Sigmoid colon (tissue), 7 donors: ENCODE results near the gene SIGLEC1. TPM values are rescaled to one million over a fixed set of nuclear protein-coding genes. Genes with fewer than 3 reads are reported as not detected.

Experiments
- DNase-seq: peaks from one replicate; pipeline ENCODE4 v3.0.0-alpha.2; 2019
- H3K27ac ChIP-seq, 4 donors: fragments of 200-600 bp; sonication (generic); one replicate each; pipeline ENCODE4 v1.5.1; 2016 to 2019; ENCODE audit warnings: mild to moderate bottlenecking in 1 of 4
- H3K27me3 ChIP-seq, 3 donors: fragments of 200-600 bp; sonication (generic); one replicate each; pipeline ENCODE4 v1.5.1; 2019; ENCODE audit warnings: mild to moderate bottlenecking in 1 of 3
- H3K36me3 ChIP-seq, 4 donors: fragments of 200-600 bp; sonication (generic); one replicate each; pipeline ENCODE4 v1.5.1; 2016 to 2019
- H3K4me1 ChIP-seq, 4 donors: fragments of 200-600 bp; sonication (generic); one replicate each; pipeline ENCODE4 v1.5.1; 2017 to 2019
- H3K4me3 ChIP-seq, 4 donors: fragments of 200-600 bp; sonication (generic); one replicate each; pipeline ENCODE4 v1.5.1; 2017 to 2019; ENCODE audit warnings: mild to moderate bottlenecking in 2 of 4, moderate library complexity in 1 of 4
- H3K9me3 ChIP-seq, 4 donors: fragments of 200-600 bp in 3 of 4; sonication (generic) in 3 of 4; one replicate each; pipeline versions ENCODE4 v1.5.1 to v1.6.1; 2013 to 2019
- CTCF ChIP-seq, 4 experiments: fragments of 450-650 bp in 3 of 4; fragments of 200-600 bp in 1 of 4; IDR thresholded peaks; one replicate each; pipeline ENCODE4 v1.5.1; 2016 to 2019; ENCODE audit warnings: antibody characterized with exemption in 4 of 4, mild to moderate bottlenecking in 3 of 4, moderate library complexity in 2 of 4
- EP300 ChIP-seq, 4 donors: sonication (generic); formaldehyde crosslinking; IDR thresholded peaks; one replicate each; pipeline ENCODE4 v1.6.1; 2017; ENCODE audit warnings: antibody characterized with exemption in 4 of 4
- POLR2A ChIP-seq, 2 donors: fragments of 450-650 bp; IDR thresholded peaks; one replicate each; pipeline ENCODE4 v1.6.1; 2016; ENCODE audit warnings: antibody characterized with exemption in 2 of 2, mild to moderate bottlenecking in 2 of 2, moderate library complexity in 2 of 2
- POLR2AphosphoS5 ChIP-seq, 4 donors: sonication (generic); formaldehyde crosslinking; IDR thresholded peaks; one replicate each; pipeline ENCODE4 v1.6.1; 2017; ENCODE audit warnings: antibody characterized with exemption in 4 of 4
- WGBS, 2 donors: extraction: QIAGEN DNeasy Blood & Tissue Kit; methylation state at CpG; one replicate each; pipeline ENCODE4 v1.1.7; 2013; 5-methylcytosine and 5-hydroxymethylcytosine counted together
- intact Hi-C: fragments of 100-400 bp; cut with DNase I; formaldehyde crosslinking; loops from one replicate; pipeline ENCODE4 v1.15.1; 2023
- polyA plus RNA-seq, 3 donors: library from polyadenylated mRNA; stranded (reverse); fragments of 200-250 nt; gene quantifications; one replicate each; pipeline ENCODE4 v1.2.3, GENCODE V29; 2013
- total RNA-seq, 4 donors: library from RNA; depleted of rRNA; stranded (reverse); fragments of >200 nt; gene quantifications; one replicate each; pipeline ENCODE4 v1.1.0, GENCODE V29; 2016
- donor health status: healthy with polysubstance abuse.
- donor health status: Bipolar disorder and iron deficiency.
- donor health status: healthy.

Gene SIGLEC1
- total and polyA plus RNA-seq, 7 donors, result 2.4 to 17.1 (median 9.9) TPM

DNA sequence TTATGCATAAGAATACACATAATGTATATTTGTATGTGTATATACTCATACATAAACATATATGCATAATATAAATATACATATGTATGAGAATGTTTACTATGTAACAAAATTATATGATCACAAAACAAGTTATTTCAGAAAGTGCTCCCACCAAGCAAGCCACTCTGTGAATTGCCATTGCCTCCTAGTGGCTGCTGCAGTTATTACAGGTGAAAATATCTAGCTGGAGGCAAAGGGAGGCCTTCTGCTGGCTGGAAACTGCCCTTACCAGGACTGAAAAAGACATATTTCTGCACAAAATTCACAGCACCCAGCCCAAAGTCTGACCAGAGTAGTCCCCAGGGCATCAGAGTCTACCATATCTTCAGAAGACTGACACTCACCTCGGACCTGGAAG is 16.2 kb downstream of the SIGLEC1 start:
- Histone ChIP-seq H3K9me3 (peaks cover 0 to 6% (median 1%) of the 10 kb centered on the region in 4 donors), H3K4me3 (no peak overlapping the region), H3K27ac (no peak overlapping the region), H3K27me3 (no peaks in the 10 kb centered on the region), H3K36me3 (no peaks in the 10 kb centered on the region), H3K4me1 (no peaks in the 10 kb centered on the region)
- TF ChIP-seq POLR2A (IDR thresholded peaks at IDR 0.05), result no peak
- TF ChIP-seq EP300 (IDR thresholded peaks at IDR 0.05), result no peak
- peak in 2 of 4 experiments; percentile 10 to 18 for TF ChIP-seq CTCF (IDR thresholded peaks at IDR 0.05)
- no peak for TF ChIP-seq POLR2AphosphoS5 (IDR thresholded peaks at IDR 0.05)
- WGBS, 2 donors, result 84 to 91% methylated on average over 1 of the region's 1 CpG
- intact Hi-C loops, result no loop called here
- no peak for DNase-seq

DNA sequence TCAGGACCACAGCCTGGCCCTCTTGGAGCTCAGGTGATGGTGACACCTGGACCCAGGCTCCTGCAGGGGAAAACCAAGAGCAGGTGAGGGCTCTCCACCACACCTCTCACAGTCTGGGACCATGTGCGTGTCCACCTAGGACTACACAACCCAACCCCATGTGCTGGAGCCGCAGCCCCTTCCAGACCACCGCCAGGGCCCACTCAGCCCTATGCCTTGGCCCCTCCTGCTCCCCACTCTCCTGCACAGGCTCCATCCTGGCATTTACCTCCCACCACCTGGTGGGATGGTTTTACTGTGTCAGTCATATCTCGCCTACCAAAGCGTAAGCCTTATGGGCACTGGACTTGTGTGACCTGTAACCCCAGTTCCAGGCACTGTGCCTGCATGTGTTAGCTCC is 17.5 kb downstream of the SIGLEC1 start:
- intact Hi-C loops, result no loop called here
- no peak for DNase-seq
- Histone ChIP-seq H3K27ac (no peak overlapping the region), H3K27me3 (no peaks in the 10 kb centered on the region), H3K9me3 (peaks cover 0 to 6% (median 1%) of the 10 kb centered on the region in 4 donors), H3K4me1 (no peaks in the 10 kb centered on the region), H3K4me3 (no peak overlapping the region), H3K36me3 (no peaks in the 10 kb centered on the region)
- WGBS, 2 donors, result 95 to 96% methylated on average over 5 of the region's 5 CpGs
- TF ChIP-seq POLR2AphosphoS5 (IDR thresholded peaks at IDR 0.05), result no peak
- TF ChIP-seq EP300 (IDR thresholded peaks at IDR 0.05), result no peak
- TF ChIP-seq CTCF (IDR thresholded peaks at IDR 0.05), result no peak
- TF ChIP-seq POLR2A (IDR thresholded peaks at IDR 0.05), result no peak

DNA sequence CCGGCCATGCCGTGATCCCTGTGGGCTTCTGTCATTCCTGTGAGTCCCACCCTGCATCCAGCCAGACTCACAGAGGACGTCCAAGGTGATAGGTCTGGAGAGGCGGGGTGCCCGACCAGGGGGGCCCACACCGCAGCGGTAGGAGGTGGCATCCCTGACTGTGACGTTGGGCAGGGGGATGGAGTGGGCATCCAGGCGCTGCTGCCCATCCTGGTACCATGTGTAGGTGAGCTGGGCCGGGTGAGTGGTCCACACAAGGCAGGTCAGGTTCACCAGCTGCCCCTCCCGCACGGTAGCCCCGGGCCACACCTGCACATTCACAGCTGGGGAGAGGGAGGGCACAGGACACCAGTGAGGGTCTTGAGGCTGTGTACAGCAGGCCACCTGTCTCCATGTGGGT is 19.0 kb downstream of the SIGLEC1 start:
- 88 to 90% methylated on average over 13 of the region's 13 CpGs for WGBS, 2 donors
- TF ChIP-seq EP300 (IDR thresholded peaks at IDR 0.05) (no peak), CTCF (IDR thresholded peaks at IDR 0.05) (no peak), POLR2A (IDR thresholded peaks at IDR 0.05) (no peak), POLR2AphosphoS5 (IDR thresholded peaks at IDR 0.05) (no peak)
- H3K9me3 ChIP-seq, result peaks cover 0 to 6% (median 1%) of the 10 kb centered on the region in 4 donors
- no peak overlapping the region for H3K27ac ChIP-seq
- H3K4me3 ChIP-seq, result no peak overlapping the region
- no peak for DNase-seq
- H3K4me1 ChIP-seq, result peaks cover 0 to under 1% (median 0%) of the 10 kb centered on the region in 4 donors
- intact Hi-C loops, result no loop called here
- no peaks in the 10 kb centered on the region for H3K36me3 ChIP-seq
- no peaks in the 10 kb centered on the region for H3K27me3 ChIP-seq

GRCh38 chr20:3692706-3693294 is 19.6 kb downstream of the SIGLEC1 start:
- 86 to 92% methylated on average over 23 of the region's 23 CpGs for WGBS, 2 donors
- Histone ChIP-seq H3K27me3 (no peaks in the 10 kb centered on the region), H3K36me3 (no peaks in the 10 kb centered on the region), H3K4me1 (peaks cover 0 to 6% (median 1%) of the 10 kb centered on the region in 4 donors), H3K4me3 (no peak overlapping the region), H3K27ac (no peak overlapping the region), H3K9me3 (peaks cover 0 to 6% (median 1%) of the 10 kb centered on the region in 4 donors)
- intact Hi-C loops, result no loop called here
- TF ChIP-seq POLR2A (IDR thresholded peaks at IDR 0.05) (no peak), EP300 (IDR thresholded peaks at IDR 0.05) (no peak)
- DNase-seq, result no peak

- WGBS, 2 donors, result 81 to 84% methylated on average over 9 of the region's 9 CpGs
- no peak for TF ChIP-seq POLR2AphosphoS5 (IDR thresholded peaks at IDR 0.05)
- no peak for TF ChIP-seq POLR2A (IDR thresholded peaks at IDR 0.05)
- TF ChIP-seq CTCF (IDR thresholded peaks at IDR 0.05), result no peak
- no peak for TF ChIP-seq EP300 (IDR thresholded peaks at IDR 0.05)
- no peak for DNase-seq
- Histone ChIP-seq H3K4me1 (peaks cover 0 to 15% (median 10%) of the 10 kb centered on the region in 4 donors), H3K9me3 (peaks cover 0 to 6% (median 1%) of the 10 kb centered on the region in 4 donors), H3K27me3 (no peaks in the 10 kb centered on the region), H3K4me3 (no peak overlapping the region), H3K27ac (no peak overlapping the region), H3K36me3 (no peaks in the 10 kb centered on the region)
- intact Hi-C loops, result no loop called here
These were observed 20.5 kb downstream of the SIGLEC1 start for GRCh38 chr20:3691897-3692296.
